Measurements from ENCODE around the gene HAL.
"Not testable (repeated sequence)": the region's sequence is repeated elsewhere in the genome, so short reads cannot be mapped to it uniquely, and the experiment has no call there.

Gene HAL

GRCh38 chr12:95978774-95979173, 17.4 kb downstream of the HAL start:
- H3K27ac Mint-ChIP-seq, result no peak overlapping the region
- no peak overlapping the region for H3K4me3 Mint-ChIP-seq
- no peaks in the 10 kb centered on the region for H3K9me3 Mint-ChIP-seq
- H3K27me3 Mint-ChIP-seq, result no peaks in the 10 kb centered on the region
- no peak for DNase-seq
- ATAC-seq (replicated peaks), result no peak
- no peaks in the 10 kb centered on the region for H3K4me1 Mint-ChIP-seq (ENCODE audit: low read depth in 2 of 2)
- no peaks in the 10 kb centered on the region for H3K36me3 Mint-ChIP-seq (ENCODE audit: insufficient read depth)

- H3K27me3 Mint-ChIP-seq, result no peaks in the 10 kb centered on the region
- no peak for DNase-seq
- H3K27ac Mint-ChIP-seq, result no peak overlapping the region
- H3K4me1 Mint-ChIP-seq (ENCODE audit: low read depth in 2 of 2), result no peaks in the 10 kb centered on the region
- no peak overlapping the region for H3K4me3 Mint-ChIP-seq
- ATAC-seq (replicated peaks), result no peak
- no peaks in the 10 kb centered on the region for H3K36me3 Mint-ChIP-seq (ENCODE audit: insufficient read depth)
- H3K9me3 Mint-ChIP-seq, result no peaks in the 10 kb centered on the region
These were observed 17.8 kb downstream of the HAL start for GRCh38 chr12:95978351-95978750.

- no peaks in the 10 kb centered on the region for H3K4me1 Mint-ChIP-seq (ENCODE audit: low read depth in 2 of 2)
- ATAC-seq (replicated peaks) (no peak), DNase-seq (no peak)
- H3K9me3 Mint-ChIP-seq, result no peaks in the 10 kb centered on the region
- H3K36me3 Mint-ChIP-seq (ENCODE audit: insufficient read depth), result no peaks in the 10 kb centered on the region
- no peak overlapping the region for H3K27ac Mint-ChIP-seq
- no peaks in the 10 kb centered on the region for H3K27me3 Mint-ChIP-seq
- H3K4me3 Mint-ChIP-seq, result no peak overlapping the region
These were observed 18.3 kb downstream of the HAL start for GRCh38 chr12:95977764-95978305.

GRCh38 chr12:95976416-95976832, 19.7 kb downstream of the HAL start:
- Mint-ChIP-seq H3K4me3 (no peak overlapping the region), H3K9me3 (no peaks in the 10 kb centered on the region), H3K27ac (no peak overlapping the region), H3K4me1 (ENCODE audit: low read depth in 2 of 2) (no peaks in the 10 kb centered on the region), H3K36me3 (ENCODE audit: insufficient read depth) (no peaks in the 10 kb centered on the region), H3K27me3 (no peaks in the 10 kb centered on the region)
- ATAC-seq (replicated peaks), result no peak
- no peak for DNase-seq

GRCh38 chr12:95975491-95975890, 20.7 kb downstream of the HAL start:
- H3K36me3 Mint-ChIP-seq (ENCODE audit: insufficient read depth), result no peaks in the 10 kb centered on the region
- DNase-seq (no peak), ATAC-seq (replicated peaks) (no peak)
- H3K27me3 Mint-ChIP-seq, result no peaks in the 10 kb centered on the region
- H3K4me1 Mint-ChIP-seq (ENCODE audit: low read depth in 2 of 2), result no peaks in the 10 kb centered on the region
- H3K9me3 Mint-ChIP-seq, result no peaks in the 10 kb centered on the region
- H3K27ac Mint-ChIP-seq, result no peak overlapping the region
- H3K4me3 Mint-ChIP-seq, result no peak overlapping the region

GRCh38 chr12:95974358-95974757, 21.8 kb downstream of the HAL start:
- Mint-ChIP-seq H3K4me1 (ENCODE audit: low read depth in 2 of 2) (no peaks in the 10 kb centered on the region), H3K9me3 (no peaks in the 10 kb centered on the region), H3K27ac (no peak overlapping the region), H3K4me3 (no peak overlapping the region), H3K27me3 (no peaks in the 10 kb centered on the region), H3K36me3 (ENCODE audit: insufficient read depth) (no peaks in the 10 kb centered on the region)
- no peak for DNase-seq
- ATAC-seq (replicated peaks), result no peak

GRCh38 chr12:95972832-95973456, 23.2 kb downstream of the HAL start:
- no peaks in the 10 kb centered on the region for H3K9me3 Mint-ChIP-seq
- DNase-seq, result no peak
- ATAC-seq (replicated peaks), result no peak

GRCh38 chr12:95970905-95971304, 25.2 kb downstream of the HAL start:
- Mint-ChIP-seq H3K4me3 (no peak overlapping the region), H3K36me3 (ENCODE audit: insufficient read depth) (no peaks in the 10 kb centered on the region), H3K27ac (no peak overlapping the region), H3K9me3 (no peaks in the 10 kb centered on the region), H3K27me3 (no peaks in the 10 kb centered on the region), H3K4me1 (ENCODE audit: low read depth in 2 of 2) (no peaks in the 10 kb centered on the region)
- DNase-seq, result no peak
- ATAC-seq (replicated peaks), result no peak

More at GRCh38 chr12:95972832-95973456, 23.2 kb downstream of the HAL start:
- H3K27me3 Mint-ChIP-seq, result no peaks in the 10 kb centered on the region
- H3K4me3 Mint-ChIP-seq, result no peak overlapping the region
- H3K36me3 Mint-ChIP-seq (ENCODE audit: insufficient read depth), result no peaks in the 10 kb centered on the region
- no peaks in the 10 kb centered on the region for H3K4me1 Mint-ChIP-seq (ENCODE audit: low read depth in 2 of 2)
- no peak overlapping the region for H3K27ac Mint-ChIP-seq

- H3K4me1 Mint-ChIP-seq (ENCODE audit: low read depth in 2 of 2); H3K4me3 Mint-ChIP-seq; H3K27me3 Mint-ChIP-seq; H3K9me3 Mint-ChIP-seq; H3K27ac Mint-ChIP-seq; DNase-seq; H3K36me3 Mint-ChIP-seq (ENCODE audit: insufficient read depth); ATAC-seq (replicated peaks): not testable (repeated sequence)
These were observed 27.0 kb downstream of the HAL start for GRCh38 chr12:95969116-95969515.

- no peaks in the 10 kb centered on the region for H3K36me3 Mint-ChIP-seq (ENCODE audit: insufficient read depth)
- no peaks in the 10 kb centered on the region for H3K9me3 Mint-ChIP-seq
- H3K4me1 Mint-ChIP-seq (ENCODE audit: low read depth in 2 of 2), result no peaks in the 10 kb centered on the region
- H3K27ac Mint-ChIP-seq, result no peak overlapping the region
- no peak overlapping the region for H3K4me3 Mint-ChIP-seq
- no peak for DNase-seq
- no peak for ATAC-seq (replicated peaks)
- no peaks in the 10 kb centered on the region for H3K27me3 Mint-ChIP-seq
These were observed 28.8 kb downstream of the HAL start for GRCh38 chr12:95967301-95967700.

GRCh38 chr12:95966287-95966870, 29.8 kb downstream of the HAL start:
- H3K4me1 Mint-ChIP-seq (ENCODE audit: low read depth in 2 of 2), result no peaks in the 10 kb centered on the region
- H3K36me3 Mint-ChIP-seq (ENCODE audit: insufficient read depth), result no peaks in the 10 kb centered on the region
- H3K4me3 Mint-ChIP-seq, result no peak overlapping the region
- DNase-seq (no peak), ATAC-seq (replicated peaks) (no peak)
- no peak overlapping the region for H3K27ac Mint-ChIP-seq
- no peaks in the 10 kb centered on the region for H3K9me3 Mint-ChIP-seq
- H3K27me3 Mint-ChIP-seq, result peaks cover 0 to 5% of the 10 kb centered on the region in 2 donors

GRCh38 chr12:95963096-95963495, 33.0 kb downstream of the HAL start:
- Mint-ChIP-seq H3K36me3 (ENCODE audit: insufficient read depth) (no peaks in the 10 kb centered on the region), H3K9me3 (no peaks in the 10 kb centered on the region), H3K27me3 (peaks cover 0 to 5% of the 10 kb centered on the region in 2 donors), H3K4me3 (no peak overlapping the region), H3K27ac (no peak overlapping the region), H3K4me1 (ENCODE audit: low read depth in 2 of 2) (no peaks in the 10 kb centered on the region)
- no peak for DNase-seq
- ATAC-seq (replicated peaks), result no peak

- Mint-ChIP-seq H3K36me3 (ENCODE audit: insufficient read depth) (no peaks in the 10 kb centered on the region), H3K27me3 (peaks cover 0 to 5% of the 10 kb centered on the region in 2 donors), H3K4me3 (no peak overlapping the region), H3K4me1 (ENCODE audit: low read depth in 2 of 2) (no peaks in the 10 kb centered on the region), H3K27ac (no peak overlapping the region), H3K9me3 (no peaks in the 10 kb centered on the region)
- ATAC-seq (replicated peaks) (no peak), DNase-seq (no peak)
These were observed 33.9 kb downstream of the HAL start for GRCh38 chr12:95962222-95962621.

GRCh38 chr12:95960241-95960640, 35.9 kb downstream of the HAL start:
- Mint-ChIP-seq H3K27ac (no peak overlapping the region), H3K4me3 (no peak overlapping the region), H3K36me3 (ENCODE audit: insufficient read depth) (no peaks in the 10 kb centered on the region), H3K4me1 (ENCODE audit: low read depth in 2 of 2) (no peaks in the 10 kb centered on the region), H3K27me3 (peaks cover 0 to 5% of the 10 kb centered on the region in 2 donors), H3K9me3 (no peaks in the 10 kb centered on the region)
- no peak for ATAC-seq (replicated peaks)
- no peak for DNase-seq

Data from effector memory CD8-positive, alpha-beta T cell (primary cell).